B cell (primary cell): ENCODE results near the gene LIPA.

ENCODE experiments used
- EZH2 ChIP-seq: IDR thresholded peaks from 2 replicates; pipeline ENCODE4 v1.6.1; 2012; ENCODE audit warnings: borderline replicate concordance, low read depth, mild to moderate bottlenecking, moderate library complexity, low read length; ENCODE audit not compliant: insufficient read depth, poor library complexity, severe bottlenecking
- TF ChIP-seq, protein P1 (sequence below): fragments of 200-600 bp; IDR thresholded peaks from one replicate; pipeline ENCODE4 v1.8.0; 2022; ENCODE audit warnings: antibody characterized with exemption, mild to moderate bottlenecking

DNA sequence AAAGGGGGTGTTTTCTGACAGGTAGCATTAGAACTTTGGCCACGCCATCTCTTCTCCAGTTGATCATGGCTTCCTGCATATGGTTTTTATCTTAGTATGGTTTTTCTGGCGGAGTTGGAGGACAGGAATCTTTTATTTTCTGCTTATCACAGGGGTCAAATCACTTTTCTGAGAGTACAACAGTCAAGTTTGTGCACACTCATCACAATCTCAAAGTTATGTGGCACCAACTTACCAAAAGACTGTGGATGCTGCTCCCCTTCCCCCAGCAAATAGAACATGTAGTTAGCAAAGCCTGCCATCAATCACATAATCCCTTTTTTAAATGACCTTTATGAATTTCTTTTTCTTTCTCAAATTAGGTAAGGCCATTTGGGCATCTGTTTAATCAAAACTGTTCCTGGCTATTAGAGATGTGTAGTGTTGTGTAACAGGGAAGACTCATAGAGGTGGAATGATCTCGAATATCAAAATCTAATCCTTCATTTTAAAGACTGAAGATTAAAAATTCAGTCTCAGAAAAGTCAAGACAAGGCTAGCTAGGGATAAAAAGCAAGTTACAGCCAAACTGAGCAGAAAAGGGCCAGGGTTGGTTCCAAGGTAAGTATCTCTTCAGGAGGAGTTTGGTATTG, 40.7 kb downstream of the LIPA start:
- TF ChIP-seq, protein P1, sequence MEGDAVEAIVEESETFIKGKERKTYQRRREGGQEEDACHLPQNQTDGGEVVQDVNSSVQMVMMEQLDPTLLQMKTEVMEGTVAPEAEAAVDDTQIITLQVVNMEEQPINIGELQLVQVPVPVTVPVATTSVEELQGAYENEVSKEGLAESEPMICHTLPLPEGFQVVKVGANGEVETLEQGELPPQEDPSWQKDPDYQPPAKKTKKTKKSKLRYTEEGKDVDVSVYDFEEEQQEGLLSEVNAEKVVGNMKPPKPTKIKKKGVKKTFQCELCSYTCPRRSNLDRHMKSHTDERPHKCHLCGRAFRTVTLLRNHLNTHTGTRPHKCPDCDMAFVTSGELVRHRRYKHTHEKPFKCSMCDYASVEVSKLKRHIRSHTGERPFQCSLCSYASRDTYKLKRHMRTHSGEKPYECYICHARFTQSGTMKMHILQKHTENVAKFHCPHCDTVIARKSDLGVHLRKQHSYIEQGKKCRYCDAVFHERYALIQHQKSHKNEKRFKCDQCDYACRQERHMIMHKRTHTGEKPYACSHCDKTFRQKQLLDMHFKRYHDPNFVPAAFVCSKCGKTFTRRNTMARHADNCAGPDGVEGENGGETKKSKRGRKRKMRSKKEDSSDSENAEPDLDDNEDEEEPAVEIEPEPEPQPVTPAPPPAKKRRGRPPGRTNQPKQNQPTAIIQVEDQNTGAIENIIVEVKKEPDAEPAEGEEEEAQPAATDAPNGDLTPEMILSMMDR = no peak
- TF ChIP-seq EZH2 = no peak
